Midbrain (tissue), 1 donor: ENCODE results near the gene CSF2.

Experiments
- DNase-seq: peaks from one replicate; lab custom pipeline; 2025; lab: John Stamatoyannopoulos, UW

Gene CSF2

DNA sequence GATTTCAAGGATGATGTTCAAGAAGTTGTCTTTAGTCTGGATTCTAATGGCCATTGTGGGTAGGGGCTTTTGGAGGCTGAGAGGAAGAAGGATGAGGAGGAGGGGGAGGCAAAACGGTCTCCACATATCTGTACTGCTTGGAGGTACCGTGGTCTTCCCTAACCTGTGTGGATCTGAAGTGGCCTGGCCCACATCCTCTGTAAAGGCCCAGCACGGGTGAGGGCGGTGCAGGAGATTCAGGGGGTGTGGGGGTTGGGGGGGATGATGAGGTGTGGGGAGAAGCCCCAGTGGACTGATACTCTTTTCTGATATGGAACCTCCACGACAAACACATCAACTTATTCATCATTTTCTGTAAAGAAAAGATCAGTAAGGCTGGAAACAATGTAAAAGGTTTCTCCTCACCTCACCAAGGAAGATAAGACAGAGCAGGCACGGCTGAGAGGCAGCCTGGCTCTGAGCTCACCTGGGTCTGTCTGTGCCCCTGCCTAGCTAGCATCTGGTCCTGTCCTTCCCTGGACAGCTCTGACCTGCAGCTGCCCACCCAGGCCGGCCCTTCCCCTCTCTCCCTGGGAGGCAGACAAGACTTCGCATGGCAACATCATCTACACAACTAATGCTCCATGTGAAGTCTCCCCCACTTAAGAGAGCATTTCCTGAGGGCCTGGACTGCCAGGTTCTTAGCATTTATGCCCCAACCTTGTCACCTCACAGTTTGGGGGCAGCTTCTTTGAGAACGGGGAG is 18.7 kb upstream of the CSF2 start:
- DNase-seq = no peak

GRCh38 chr5:132055441-132055807 is 18.2 kb upstream of the CSF2 start:
- DNase-seq = no peak

- DNase-seq = no peak
Observed at GRCh38 chr5:132055808-132056609, 17.6 kb upstream of the CSF2 start.

- no peak for DNase-seq
Observed at GRCh38 chr5:132056610-132057497, 16.7 kb upstream of the CSF2 start.

- no peak for DNase-seq
Observed at GRCh38 chr5:132057498-132058255, 15.9 kb upstream of the CSF2 start.

GRCh38 chr5:132058646-132059042 is 14.9 kb upstream of the CSF2 start:
- DNase-seq = no peak

- no peak for DNase-seq
Observed at GRCh38 chr5:132059043-132059695, 14.4 kb upstream of the CSF2 start.

GRCh38 chr5:132059696-132060500 is 13.7 kb upstream of the CSF2 start:
- no peak for DNase-seq

DNA sequence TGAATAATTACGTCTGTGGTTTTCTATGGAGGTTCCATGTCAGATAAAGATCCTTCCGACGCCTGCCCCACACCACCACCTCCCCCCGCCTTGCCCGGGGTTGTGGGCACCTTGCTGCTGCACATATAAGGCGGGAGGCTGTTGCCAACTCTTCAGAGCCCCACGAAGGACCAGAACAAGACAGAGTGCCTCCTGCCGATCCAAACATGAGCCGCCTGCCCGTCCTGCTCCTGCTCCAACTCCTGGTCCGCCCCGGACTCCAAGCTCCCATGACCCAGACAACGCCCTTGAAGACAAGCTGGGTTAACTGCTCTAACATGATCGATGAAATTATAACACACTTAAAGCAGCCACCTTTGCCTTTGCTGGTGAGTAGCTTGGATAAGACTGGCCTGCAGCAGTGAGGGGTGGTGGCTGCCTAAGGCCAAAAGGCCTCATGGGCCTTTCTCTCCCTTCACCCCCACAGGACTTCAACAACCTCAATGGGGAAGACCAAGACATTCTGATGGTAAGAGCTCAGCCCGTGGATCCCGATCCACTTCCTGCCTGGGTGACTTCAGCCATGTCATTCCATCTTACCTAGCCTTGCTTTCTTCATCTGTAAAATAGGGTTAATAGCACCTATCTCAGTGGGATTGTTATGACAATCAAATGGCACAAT is 13.0 kb upstream of the CSF2 start, which contains the start of gene IL3:
TSS of gene IL3 (plus strand) at position 155 of the 661 bp plus-strand sequence. CDS start at position 207, 52 bp downstream.
- no peak for DNase-seq

- DNase-seq = peak; percentile 51
Observed at GRCh38 chr5:132063090-132063911, 10.3 kb upstream of the CSF2 start.

DNA sequence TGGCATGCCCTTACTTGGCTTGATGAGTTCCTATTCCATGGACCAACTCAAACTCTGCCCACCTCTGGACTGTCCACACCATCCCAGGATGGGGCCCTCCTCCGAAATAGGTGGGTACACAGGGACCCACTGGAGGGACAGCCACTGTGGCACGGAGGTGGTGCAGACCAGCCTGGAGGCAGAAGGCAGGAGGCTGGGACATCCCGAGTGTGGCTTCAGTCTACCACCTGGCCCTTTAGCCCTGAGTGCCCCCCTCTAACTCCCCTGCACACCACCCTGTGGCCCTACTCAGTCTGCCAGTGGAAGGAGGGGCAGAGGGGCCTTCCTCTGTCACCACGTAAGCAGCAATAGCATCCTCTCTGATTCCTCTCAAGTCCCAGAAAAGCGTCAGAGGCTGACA is 9.4 kb upstream of the CSF2 start:
- DNase-seq = no peak

DNA sequence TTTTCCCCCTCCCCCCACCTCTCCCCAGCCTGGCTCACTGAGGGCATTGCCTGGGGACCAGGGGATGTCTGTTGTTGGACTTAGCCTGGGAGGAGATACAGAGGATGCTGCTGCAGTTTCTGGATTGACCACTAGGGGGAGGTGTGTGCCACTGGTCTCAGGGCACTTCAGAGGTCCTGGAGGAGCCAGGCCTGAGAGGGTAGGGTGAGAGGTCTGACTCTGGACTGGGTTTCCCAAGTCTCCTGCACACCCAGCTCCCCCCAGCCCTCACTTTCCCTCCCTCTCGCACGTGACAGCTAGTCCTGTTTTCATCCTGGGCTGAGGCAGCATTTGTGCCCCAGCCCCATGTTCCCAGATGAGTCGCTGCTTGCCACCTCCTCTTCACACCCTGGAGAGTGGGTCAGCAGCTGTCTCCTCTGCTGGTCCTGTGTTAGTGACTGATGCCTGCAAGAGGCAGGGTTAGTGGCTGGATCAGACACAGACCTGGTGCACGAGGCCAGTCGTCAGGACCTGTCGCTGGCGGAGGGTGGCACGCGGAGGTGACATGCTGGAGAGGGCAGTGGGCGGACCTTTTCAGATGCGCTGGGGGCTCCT is 8.8 kb upstream of the CSF2 start:
- peak; percentile 64 for DNase-seq

GRCh38 chr5:132065351-132065937 is 8.1 kb upstream of the CSF2 start:
- DNase-seq = no peak

- no peak for DNase-seq
Observed at GRCh38 chr5:132065951-132066701, 7.5 kb upstream of the CSF2 start.

DNA sequence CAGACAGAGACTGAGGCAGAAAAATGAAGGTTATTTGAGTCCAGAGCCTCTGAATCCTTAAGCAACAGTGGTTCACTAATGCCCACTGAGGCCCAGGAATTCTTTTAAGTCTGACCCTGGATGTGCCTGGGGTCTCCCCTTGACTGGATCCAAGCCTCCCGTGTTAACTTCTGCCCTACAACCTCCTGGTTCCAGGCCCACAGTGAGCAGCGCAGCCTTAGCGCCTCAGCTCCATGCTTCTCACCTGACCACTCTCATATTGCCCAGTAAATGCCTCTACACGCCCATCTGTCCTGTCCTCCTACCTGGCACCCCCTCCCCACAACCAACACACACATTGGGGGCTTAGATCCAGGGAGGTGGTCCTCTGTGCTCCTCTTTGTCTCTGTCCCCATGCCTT is 6.7 kb upstream of the CSF2 start:
- DNase-seq = no peak

DNA sequence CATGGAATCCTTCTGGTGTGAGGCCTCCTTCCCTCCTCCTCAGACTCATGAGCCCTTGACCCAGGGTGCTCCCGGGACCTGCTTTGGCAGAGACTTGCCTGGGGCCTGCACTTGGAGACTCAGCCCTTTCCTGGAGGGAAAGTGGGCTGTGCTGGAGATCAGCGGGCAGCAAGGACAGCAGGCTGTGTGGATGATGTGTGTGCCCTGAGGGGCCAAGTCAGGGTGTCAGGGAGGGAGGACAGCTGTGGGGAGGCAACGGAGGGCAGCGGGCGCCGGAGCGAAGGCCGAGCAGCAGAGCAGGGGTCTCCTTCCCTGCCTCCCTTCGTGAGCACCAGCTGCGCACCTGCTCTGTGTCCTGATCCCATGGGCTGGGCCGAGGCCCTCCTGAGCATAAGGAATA is 6.1 kb upstream of the CSF2 start:
- DNase-seq = no peak
